HEK293 (cell line): Measurements from ENCODE around the gene GGN.

Source experiments
- CTCF ChIA-PET: fragments of 350-600 bp; formaldehyde crosslinking; extraction: SDS; loops from one replicate; lab custom pipeline; 2021; ENCODE audit warnings: antibody characterized with exemption; lab: Yijun Ruan, JAX
- POLR2A ChIA-PET: fragments of 300-600 bp; formaldehyde crosslinking; extraction: SDS; loops from one replicate; lab custom pipeline; 2020; ENCODE audit warnings: antibody characterized with exemption, inconsistent platforms; lab: Yijun Ruan, JAX
- H3K27ac ChIP-seq: fragments of 200-500 bp; sonication (Bioruptor generic); 2 replicates; pipeline ENCODE4 v1.5.1; 2014; ENCODE audit warnings: low read depth, low read length, control low read depth, inconsistent platforms; ENCODE audit errors: extremely low read depth
- H3K36me3 ChIP-seq, 2 experiments: fragments of 200-500 bp in 1 of 2; sonication (Bioruptor generic) in 1 of 2; 1 replicate in 1 of 2; 2 replicates in 1 of 2; pipeline ENCODE4 v1.5.1; 2014 to 2017; ENCODE audit warnings: inconsistent platforms in 2 of 2, low read length in 2 of 2; ENCODE audit not compliant: control insufficient read depth in 2 of 2, insufficient read depth in 1 of 2
- H3K4me1 ChIP-seq: fragments of 200-500 bp; sonication (Bioruptor generic); 2 replicates; pipeline ENCODE4 v1.5.1; 2014; ENCODE audit warnings: mild to moderate bottlenecking, low read length, inconsistent platforms; ENCODE audit not compliant: control insufficient read depth, insufficient read depth
- H3K4me3 ChIP-seq: 2 replicates; pipeline ENCODE4 v1.5.1; 2011; ENCODE audit warnings: low read depth, mild to moderate bottlenecking, control low read depth, low read length, moderate library complexity
- H3K9me3 ChIP-seq: fragments of 200-500 bp; sonication (Bioruptor generic); 2 replicates; pipeline ENCODE4 v1.5.1; 2014; ENCODE audit warnings: low read depth, low read length, inconsistent platforms; ENCODE audit not compliant: control insufficient read depth, insufficient read depth
- EGR2 ChIP-seq: fragments of 450-650 bp; formaldehyde crosslinking; IDR thresholded peaks from 2 replicates; pipeline ENCODE4 v1.5.1; 2016; ENCODE audit warnings: low read depth, missing biosample characterization, missing genetic modification characterization
- GLIS1 ChIP-seq: fragments of 450-650 bp; formaldehyde crosslinking; IDR thresholded peaks from 2 replicates; pipeline ENCODE4 v1.5.1; 2016; ENCODE audit warnings: missing biosample characterization, missing genetic modification characterization
- IKZF3 ChIP-seq: fragments of 450-650 bp; IDR thresholded peaks from 2 replicates; pipeline ENCODE4 v1.5.0; 2018; ENCODE audit warnings: missing biosample characterization, mild to moderate bottlenecking, missing genetic modification characterization, moderate library complexity
- KLF1 ChIP-seq: fragments of 450-650 bp; formaldehyde crosslinking; IDR thresholded peaks from 2 replicates; pipeline ENCODE4 v1.5.1; 2016; ENCODE audit warnings: missing biosample characterization, missing genetic modification characterization
- PBX3 ChIP-seq: sonication (generic); formaldehyde crosslinking; IDR thresholded peaks from 2 replicates; pipeline ENCODE4 v1.8.1; 2022; ENCODE audit warnings: mild to moderate bottlenecking, moderate library complexity, missing genetic modification reagents
- RBAK ChIP-seq: fragments of 450-650 bp; formaldehyde crosslinking; IDR thresholded peaks from 2 replicates; pipeline ENCODE4 v1.5.1; 2016; ENCODE audit warnings: missing biosample characterization, missing genetic modification characterization
- WT1 ChIP-seq: fragments of 450-650 bp; formaldehyde crosslinking; IDR thresholded peaks from 2 replicates; pipeline ENCODE4 v1.5.1; 2016; ENCODE audit warnings: missing biosample characterization, missing genetic modification characterization
- ZBTB11 ChIP-seq: fragments of 450-650 bp; formaldehyde crosslinking; conservative IDR thresholded peaks from 2 replicates; pipeline ENCODE4 v1.5.1; 2016; ENCODE audit warnings: low read depth, missing biosample characterization, missing genetic modification characterization
- ZBTB6 ChIP-seq: fragments of 450-650 bp; formaldehyde crosslinking; IDR thresholded peaks from 2 replicates; pipeline ENCODE4 v1.5.1; 2017; ENCODE audit warnings: missing biosample characterization, missing genetic modification characterization
- ZNF121 ChIP-seq: fragments of 450-650 bp; formaldehyde crosslinking; IDR thresholded peaks from 2 replicates; pipeline ENCODE4 v1.5.1; 2016; ENCODE audit warnings: missing biosample characterization, missing genetic modification characterization
- ZNF37A ChIP-seq: fragments of 450-650 bp; IDR thresholded peaks from 2 replicates; pipeline ENCODE4 v1.5.1; 2018; ENCODE audit warnings: missing biosample characterization, missing genetic modification characterization
- ZNF544 ChIP-seq: fragments of 450-650 bp; formaldehyde crosslinking; IDR thresholded peaks from 2 replicates; pipeline ENCODE4 v1.5.0; 2017; ENCODE audit warnings: missing biosample characterization, missing genetic modification characterization
- ZNF549 ChIP-seq: fragments of 450-650 bp; IDR thresholded peaks from 2 replicates; pipeline ENCODE4 v1.5.1; 2018; ENCODE audit warnings: missing biosample characterization, missing genetic modification characterization, mild to moderate bottlenecking, inconsistent platforms, moderate library complexity
- ZNF561 ChIP-seq: fragments of 450-650 bp; IDR thresholded peaks from 2 replicates; pipeline ENCODE4 v1.5.1; 2018; ENCODE audit warnings: missing biosample characterization, missing genetic modification characterization, borderline replicate concordance
- ZNF596 ChIP-seq: fragments of 450-650 bp; IDR thresholded peaks from 2 replicates; pipeline ENCODE4 v1.5.0; 2018; ENCODE audit warnings: missing biosample characterization, mild to moderate bottlenecking, missing genetic modification characterization, moderate library complexity

GGN gene

GRCh38 chr19:38434549-38435051 is 46.8 kb upstream of the GGN start (continued):
- 0 out of 2 replicates have a peak, but pooled peaks have one; percentile 30 for TF ChIP-seq ZNF596 (tag by site-specific recombination)
- TF ChIP-seq KLF1 (tag by site-specific recombination) = peak; percentile 94
- no peak for TF ChIP-seq ZBTB11 (tag by site-specific recombination)
- TF ChIP-seq WT1 (tag by site-specific recombination) = 0 out of 2 replicates have a peak, but pooled peaks have one; percentile 30

- POLR2A ChIA-PET = no interaction called here
- peaks cover 12% of the 10 kb centered on the region for H3K4me1 ChIP-seq
- no peak within 1 kb of the TSS for H3K4me3 ChIP-seq
Measured at GRCh38 chr19:38433268-38433733, 45.5 kb upstream of the GGN start, which contains the start of gene RYR1. TSS of gene RYR1 (plus strand) at chr19:38433691. CDS start at chr19:38433830, 139 bp downstream.

GRCh38 chr19:38430931-38431330 is 43.1 kb upstream of the GGN start:
- CTCF ChIA-PET = interaction anchor here (0.6 to 0.7 kb wide), 3 partner anchors 50 to 1172 kb away, joined by 3 read pairs; no protein-coding TSS in a partner anchor
- TF ChIP-seq ZNF121 (tag by site-specific recombination) (peak; percentile 95), GLIS1 (tag by site-specific recombination) (no peak)
- Histone ChIP-seq H3K4me3 (no peak overlapping the region), H3K4me1 (peaks cover 12% of the 10 kb centered on the region), H3K9me3 (no peaks in the 10 kb centered on the region), H3K27ac (no peak overlapping the region), H3K36me3 (no peaks in the 10 kb centered on the region; a peak in 1 of 3 replicates)
- POLR2A ChIA-PET = no interaction called here

More at GRCh38 chr19:38433268-38433733, 45.5 kb upstream of the GGN start, which contains the start of gene RYR1:
- CTCF ChIA-PET = interaction anchor here (1.3 kb wide), 1 partner anchor 31 kb away, joined by 5 read pairs; the partner anchor contains the start of gene FAM98C
- no peaks in the 10 kb centered on the region; a peak in 1 of 3 replicates for H3K36me3 ChIP-seq
- H3K9me3 ChIP-seq = no peaks in the 10 kb centered on the region
- no peak within 1 kb of the TSS for H3K27ac ChIP-seq
- TF ChIP-seq PBX3 = no peak
- no peak for TF ChIP-seq RBAK
- TF ChIP-seq ZNF544 = no peak
- no peak for TF ChIP-seq ZBTB6 (tag by site-specific recombination)
- TF ChIP-seq ZNF561 = no peak
- TF ChIP-seq ZNF549 (tag by site-specific recombination) = no peak
- TF ChIP-seq EGR2 (tag by site-specific recombination) = no peak
- TF ChIP-seq ZNF37A (tag by site-specific recombination) = no peak
- TF ChIP-seq IKZF3 (tag by site-specific recombination) = no peak
